PC-3 (cell line): ENCODE measurements around the gene STAB2. TPM values are rescaled to one million over a fixed set of nuclear protein-coding genes. Genes with fewer than 3 reads are reported as not detected.

Experiments used
- ATAC-seq: fragments of 200-7000 bp; cut with Tn5 transposase; 2 replicates; pipeline ENCODE4 v1.9.1; 2020; ENCODE audit warnings: mild to moderate bottlenecking, moderate library complexity
- BruUV-seq: library from RNA; stranded (reverse); fragments of 400-500 nt; replicated peaks from 2 replicates; lab custom pipeline; 2021; lab: Mats Ljungman, UMichigan
- CTCF ChIA-PET: fragments of 300-600 bp; sonication (Branson Sonifier 250); formaldehyde crosslinking; loops from one replicate; lab custom pipeline; 2022; ENCODE audit warnings: antibody characterized with exemption; lab: Charles Lee
- POLR2A ChIA-PET: fragments of 300-600 bp; sonication (Branson Sonifier 250); formaldehyde crosslinking; loops from one replicate; lab custom pipeline; 2022; ENCODE audit warnings: antibody characterized with exemption; ENCODE audit not compliant: unreplicated experiment; lab: Charles Lee
- DNase-seq: peaks from one replicate; pipeline ENCODE4 v3.0.0-alpha.2; 2015
- H2AFZ ChIP-seq: fragments of 300-600 bp; sonication (generic); 2 replicates; pipeline ENCODE4 v1.6.0; 2016; ENCODE audit warnings: antibody characterized with exemption, low read length
- H3F3A ChIP-seq: fragments of 300-600 bp; sonication (generic); one replicate; pipeline ENCODE4 v1.6.0; 2017; ENCODE audit warnings: antibody characterized with exemption, low read length, control low read depth, mild to moderate bottlenecking; ENCODE audit not compliant: unreplicated experiment
- H3K27ac ChIP-seq: fragments of 300-600 bp; sonication (generic); 2 replicates; pipeline ENCODE4 v1.5.1; 2016; ENCODE audit warnings: mild to moderate bottlenecking, low read length
- H3K27me3 ChIP-seq: fragments of 300-600 bp; sonication (generic); 2 replicates; pipeline ENCODE4 v1.6.1; 2016; ENCODE audit warnings: low read length, mixed read lengths
- H3K36me3 ChIP-seq: fragments of 300-600 bp; sonication (generic); 2 replicates; pipeline ENCODE4 v1.6.1; 2016; ENCODE audit warnings: low read depth, mixed run types, low read length, mixed read lengths
- H3K4me1 ChIP-seq: fragments of 300-600 bp; sonication (generic); 2 replicates; pipeline ENCODE4 v1.5.1; 2016; ENCODE audit warnings: low read length; ENCODE audit not compliant: insufficient read depth
- H3K4me2 ChIP-seq: fragments of 300-600 bp; sonication (generic); 2 replicates; pipeline ENCODE4 v1.6.0; 2016; ENCODE audit warnings: low read length
- H3K4me3 ChIP-seq: fragments of 300-600 bp; sonication (generic); 2 replicates; pipeline ENCODE4 v1.5.1; 2016; ENCODE audit warnings: mild to moderate bottlenecking, low read length, mixed read lengths
- H3K79me2 ChIP-seq: fragments of 300-600 bp; sonication (generic); 2 replicates; pipeline ENCODE4 v1.6.1; 2017; ENCODE audit warnings: low read length, mixed read lengths
- H3K9ac ChIP-seq: fragments of 300-600 bp; sonication (generic); 2 replicates; pipeline ENCODE4 v1.6.0; 2016; ENCODE audit warnings: mild to moderate bottlenecking, low read length
- H3K9me2 ChIP-seq: fragments of 300-600 bp; sonication (generic); replicated peaks from 2 replicates; pipeline ENCODE4 v1.6.1; 2016; ENCODE audit warnings: mixed run types, low read length, mixed read lengths
- H3K9me3 ChIP-seq: fragments of 300-600 bp; sonication (generic); 2 replicates; pipeline ENCODE4 v1.6.1; 2016; ENCODE audit warnings: low read length, mixed read lengths
- H4K20me1 ChIP-seq: fragments of 300-600 bp; sonication (generic); 2 replicates; pipeline ENCODE4 v1.6.1; 2016; ENCODE audit warnings: low read length, mixed read lengths
- CTCF ChIP-seq: fragments of 300-600 bp; sonication (generic); conservative IDR thresholded peaks from 2 replicates; pipeline ENCODE4 v1.5.1; 2017; ENCODE audit warnings: antibody characterized with exemption, low read depth, mild to moderate bottlenecking, low read length
- EZH2 ChIP-seq: fragments of 300-600 bp; sonication (generic); IDR thresholded peaks from one replicate; pipeline ENCODE4 v1.6.1; 2017; ENCODE audit warnings: antibody characterized with exemption, mild to moderate bottlenecking, low read length; ENCODE audit not compliant: unreplicated experiment
- EZH2phosphoT487 ChIP-seq: fragments of 300-600 bp; sonication (generic); IDR thresholded peaks from 2 replicates; pipeline ENCODE4 v1.6.1; 2018; ENCODE audit warnings: mild to moderate bottlenecking, antibody characterized with exemption, low read length, borderline replicate concordance
- intact Hi-C: fragments of 100-400 bp; cut with micrococcal nuclease; formaldehyde crosslinking; loops from 2 replicates; pipeline ENCODE4 v1.9.0; 2023
- total RNA-seq: library from RNA; depleted of rRNA; stranded (reverse); fragments of >200 nt; gene quantifications from 2 replicates; pipeline ENCODE4 v1.2.3, GENCODE V29; 2014

The STAB2 gene
- total RNA-seq, 1 experiment from 2014 or later = not detected

- ATAC-seq (no peak), DNase-seq (no peak)
- no peaks in the 10 kb centered on the region for H3F3A ChIP-seq
- H2AFZ ChIP-seq = no peak overlapping the region
- no peak overlapping the region for H3K27ac ChIP-seq
- no peak overlapping the region for H3K4me3 ChIP-seq
- H3K9me3 ChIP-seq = no peaks in the 10 kb centered on the region
- H3K4me1 ChIP-seq = no peaks in the 10 kb centered on the region
- no peak overlapping the region for H3K9ac ChIP-seq
- H3K4me2 ChIP-seq = no peak overlapping the region
- H3K9me2 ChIP-seq = no peaks in the 10 kb centered on the region
- no peaks in the 10 kb centered on the region for H3K79me2 ChIP-seq
- POLR2A ChIA-PET = no interaction called here
- H4K20me1 ChIP-seq = no peaks in the 10 kb centered on the region
- H3K27me3 ChIP-seq = peaks cover 24% of the 10 kb centered on the region
- no peak for TF ChIP-seq EZH2
- TF ChIP-seq EZH2phosphoT487 = no peak
- no peak for TF ChIP-seq CTCF
- intact Hi-C loops = no loop called here
- CTCF ChIA-PET = no interaction called here
- BruUV-seq = no TSS peak
- H3K36me3 ChIP-seq = no peaks in the 10 kb centered on the region
Measured at GRCh38 chr12:103731539-103731938, 144.5 kb downstream of the STAB2 start.

- Histone ChIP-seq H3K9me2 (no peaks in the 10 kb centered on the region), H3K27ac (no peak overlapping the region), H3K79me2 (no peaks in the 10 kb centered on the region), H3K9me3 (no peaks in the 10 kb centered on the region), H3K9ac (no peak overlapping the region), H4K20me1 (no peaks in the 10 kb centered on the region), H3K4me2 (no peak overlapping the region), H2AFZ (no peak overlapping the region), H3K4me1 (no peaks in the 10 kb centered on the region), H3K36me3 (no peaks in the 10 kb centered on the region), H3F3A (no peaks in the 10 kb centered on the region), H3K27me3 (peaks cover 24% of the 10 kb centered on the region), H3K4me3 (no peak overlapping the region)
- ATAC-seq (no peak), DNase-seq (no peak)
- ChIA-PET POLR2A (no interaction called here), CTCF (no interaction called here)
- BruUV-seq = no TSS peak
- intact Hi-C loops = no loop called here
- no peak for TF ChIP-seq EZH2
- no peak for TF ChIP-seq EZH2phosphoT487
- no peak for TF ChIP-seq CTCF
Measured at GRCh38 chr12:103734863-103735262, 147.8 kb downstream of the STAB2 start.

GRCh38 chr12:103735291-103735690 is 148.2 kb downstream of the STAB2 start:
- H3K27me3 ChIP-seq = peaks cover 24% of the 10 kb centered on the region
- no peaks in the 10 kb centered on the region for H3K36me3 ChIP-seq
- ChIA-PET POLR2A (no interaction called here), CTCF (no interaction called here)
- no peak overlapping the region for H2AFZ ChIP-seq
- no TSS peak for BruUV-seq
- no peaks in the 10 kb centered on the region for H4K20me1 ChIP-seq
- H3K79me2 ChIP-seq = no peaks in the 10 kb centered on the region
- no peaks in the 10 kb centered on the region for H3K4me1 ChIP-seq
- no peak overlapping the region for H3K27ac ChIP-seq
- H3K4me3 ChIP-seq = no peak overlapping the region
- H3K9ac ChIP-seq = no peak overlapping the region
- DNase-seq = no peak
- no peaks in the 10 kb centered on the region for H3K9me3 ChIP-seq
- no peak for ATAC-seq
- H3F3A ChIP-seq = no peaks in the 10 kb centered on the region
- no peak overlapping the region for H3K4me2 ChIP-seq
- intact Hi-C loops = no loop called here
- no peaks in the 10 kb centered on the region for H3K9me2 ChIP-seq
- no peak for TF ChIP-seq CTCF
- TF ChIP-seq EZH2 = no peak
- TF ChIP-seq EZH2phosphoT487 = no peak
